Neural progenitor cell (in vitro differentiated cells): ENCODE results near the gene PTCD2. TPM values are rescaled to one million over a fixed set of nuclear protein-coding genes. Genes with fewer than 3 reads are reported as not detected.

Experiments
- DNase-seq: peaks from one replicate; pipeline ENCODE4 v3.0.0-alpha.2; 2016; ENCODE audit warnings: low spot score
- H2AFZ ChIP-seq: fragments of 200-600 bp; sonication (generic); replicated peaks from 2 replicates; pipeline ENCODE4 v1.6.1; 2016; ENCODE audit warnings: antibody characterized with exemption
- H3F3A ChIP-seq: fragments of 200-600 bp; sonication (generic); 2 replicates; pipeline ENCODE4 v1.6.1; 2016; ENCODE audit warnings: antibody characterized with exemption, low read depth
- H3K27ac ChIP-seq: fragments of 200-600 bp; sonication (generic); 2 replicates; pipeline ENCODE4 v1.5.1; 2016; ENCODE audit warnings: mild to moderate bottlenecking
- H3K27me3 ChIP-seq: fragments of 200-600 bp; sonication (generic); 2 replicates; pipeline ENCODE4 v1.6.1; 2016; ENCODE audit warnings: mild to moderate bottlenecking, moderate library complexity
- H3K36me3 ChIP-seq: fragments of 200-600 bp; sonication (generic); 2 replicates; pipeline ENCODE4 v1.5.1; 2016
- H3K4me1 ChIP-seq: fragments of 200-600 bp; sonication (generic); 2 replicates; pipeline ENCODE4 v1.6.1; 2016; ENCODE audit warnings: mixed run types
- H3K4me2 ChIP-seq: fragments of 200-600 bp; sonication (generic); 2 replicates; pipeline ENCODE4 v1.6.1; 2016
- H3K4me3 ChIP-seq: fragments of 200-600 bp; sonication (generic); 2 replicates; pipeline ENCODE4 v1.5.1; 2016
- H3K79me2 ChIP-seq: fragments of 200-600 bp; sonication (generic); 2 replicates; pipeline ENCODE4 v1.6.1; 2016; ENCODE audit warnings: low read depth
- H3K9ac ChIP-seq: fragments of 200-600 bp; sonication (generic); 2 replicates; pipeline ENCODE4 v1.6.1; 2016
- H3K9me3 ChIP-seq: fragments of 200-600 bp; sonication (generic); 2 replicates; pipeline ENCODE4 v1.5.1; 2016; ENCODE audit warnings: low read depth
- H4K20me1 ChIP-seq: fragments of 200-600 bp; sonication (generic); 2 replicates; pipeline ENCODE4 v1.6.1; 2016; ENCODE audit warnings: low read depth
- H3K27ac Mint-ChIP-seq: 3 replicates; pipeline ENCODE4 v1.8.0; 2021; ENCODE audit warnings: mixed read lengths
- H3K27me3 Mint-ChIP-seq: 2 replicates; pipeline ENCODE4 v1.8.0; 2022; ENCODE audit warnings: low read depth, mild to moderate bottlenecking, inconsistent platforms, moderate library complexity, mixed read lengths; ENCODE audit not compliant: insufficient read depth
- H3K36me3 Mint-ChIP-seq: 3 replicates; pipeline ENCODE4 v1.8.0; 2021; ENCODE audit warnings: mixed read lengths
- H3K4me1 Mint-ChIP-seq: 3 replicates; pipeline ENCODE4 v1.8.0; 2021; ENCODE audit warnings: mixed read lengths
- H3K4me3 Mint-ChIP-seq: 3 replicates; pipeline ENCODE4 v1.8.0; 2021; ENCODE audit warnings: mild to moderate bottlenecking, moderate library complexity, mixed read lengths
- H3K9me3 Mint-ChIP-seq: 3 replicates; pipeline ENCODE4 v1.8.0; 2020; ENCODE audit warnings: mixed read lengths
- CTCF ChIP-seq: fragments of 200-600 bp; sonication (generic); IDR thresholded peaks from 2 replicates; pipeline ENCODE4 v1.5.1; 2017; ENCODE audit warnings: antibody characterized with exemption, mild to moderate bottlenecking
- EZH2 ChIP-seq: fragments of 200-600 bp; sonication (generic); IDR thresholded peaks from 2 replicates; pipeline ENCODE4 v1.6.1; 2017; ENCODE audit warnings: antibody characterized with exemption, mild to moderate bottlenecking, moderate library complexity
- EZH2phosphoT487 ChIP-seq: fragments of 200-600 bp; sonication (generic); IDR thresholded peaks from 2 replicates; pipeline ENCODE4 v1.6.1; 2017; ENCODE audit warnings: antibody characterized with exemption
- total RNA-seq: library from RNA; depleted of rRNA; stranded (reverse); fragments of >200 nt; gene quantifications from 2 replicates; pipeline ENCODE4 v1.2.3, GENCODE V29; 2015; ENCODE audit warnings: low replicate concordance

The PTCD2 gene
- total RNA-seq, 1 donor from 2014 or later: 13.7 TPM

GRCh38 chr5:72291601-72292000 is 28.6 kb upstream of the PTCD2 start:
- H3K4me2 ChIP-seq: no peak overlapping the region
- Mint-ChIP-seq H3K27me3 (peaks cover 2% of the 10 kb centered on the region), H3K36me3 (peaks cover 37% of the 10 kb centered on the region), H3K27ac (no peak overlapping the region), H3K9me3 (no peaks in the 10 kb centered on the region), H3K4me3 (no peak overlapping the region), H3K4me1 (no peaks in the 10 kb centered on the region)
- no peaks in the 10 kb centered on the region for H3F3A ChIP-seq
- peaks cover 5% of the 10 kb centered on the region for H3K4me1 ChIP-seq
- H4K20me1 ChIP-seq: no peaks in the 10 kb centered on the region
- TF ChIP-seq EZH2 (no peak), CTCF (no peak), EZH2phosphoT487 (no peak)
- no peak overlapping the region for H3K9ac ChIP-seq
- no peak for DNase-seq
- H3K9me3 ChIP-seq: no peaks in the 10 kb centered on the region
- H3K27me3 ChIP-seq: no peaks in the 10 kb centered on the region
- no peak overlapping the region for H3K4me3 ChIP-seq
- H2AFZ ChIP-seq: no peak overlapping the region
- peaks cover 11% of the 10 kb centered on the region for H3K36me3 ChIP-seq
- no peak overlapping the region for H3K27ac ChIP-seq
- peaks cover 7% of the 10 kb centered on the region for H3K79me2 ChIP-seq

GRCh38 chr5:72292411-72292810 is 27.8 kb upstream of the PTCD2 start:
- no peak for DNase-seq
- Histone ChIP-seq H3K79me2 (peaks cover 9% of the 10 kb centered on the region), H4K20me1 (no peaks in the 10 kb centered on the region), H3K36me3 (peaks cover 11% of the 10 kb centered on the region), H3K4me1 (peaks cover 5% of the 10 kb centered on the region), H3K4me2 (no peak overlapping the region), H3K9ac (no peak overlapping the region), H3K4me3 (no peak overlapping the region), H3K27me3 (no peaks in the 10 kb centered on the region), H3K27ac (peak overlapping the region; percentile 31), H2AFZ (no peak overlapping the region), H3F3A (no peaks in the 10 kb centered on the region), H3K9me3 (no peaks in the 10 kb centered on the region)
- no peaks in the 10 kb centered on the region for H3K4me1 Mint-ChIP-seq
- no peak for TF ChIP-seq EZH2phosphoT487
- TF ChIP-seq EZH2: no peak
- no peak for TF ChIP-seq CTCF
- no peak overlapping the region for H3K27ac Mint-ChIP-seq
- H3K9me3 Mint-ChIP-seq: no peaks in the 10 kb centered on the region
- H3K27me3 Mint-ChIP-seq: peaks cover under 1% of the 10 kb centered on the region
- no peak overlapping the region for H3K4me3 Mint-ChIP-seq
- H3K36me3 Mint-ChIP-seq: peaks cover 37% of the 10 kb centered on the region

GRCh38 chr5:72293495-72294055 is 26.6 kb upstream of the PTCD2 start:
- Histone ChIP-seq H3K36me3 (peaks cover 11% of the 10 kb centered on the region), H3K27me3 (no peaks in the 10 kb centered on the region), H2AFZ (no peak overlapping the region), H3F3A (no peaks in the 10 kb centered on the region), H4K20me1 (no peaks in the 10 kb centered on the region), H3K4me2 (no peak overlapping the region), H3K27ac (no peak overlapping the region), H3K9me3 (no peaks in the 10 kb centered on the region), H3K4me1 (peaks cover 5% of the 10 kb centered on the region), H3K4me3 (no peak overlapping the region), H3K9ac (no peak overlapping the region), H3K79me2 (peaks cover 18% of the 10 kb centered on the region)
- Mint-ChIP-seq H3K4me1 (no peaks in the 10 kb centered on the region), H3K9me3 (no peaks in the 10 kb centered on the region), H3K36me3 (peaks cover 31% of the 10 kb centered on the region), H3K27ac (no peak overlapping the region), H3K27me3 (no peaks in the 10 kb centered on the region), H3K4me3 (no peak overlapping the region)
- TF ChIP-seq EZH2phosphoT487: no peak
- no peak for DNase-seq

GRCh38 chr5:72294473-72294872 is 25.7 kb upstream of the PTCD2 start:
- peaks cover 11% of the 10 kb centered on the region for H3K36me3 ChIP-seq
- H3K27me3 Mint-ChIP-seq: no peaks in the 10 kb centered on the region
- peaks cover 26% of the 10 kb centered on the region for H3K36me3 Mint-ChIP-seq
- H3K79me2 ChIP-seq: peaks cover 27% of the 10 kb centered on the region
- no peaks in the 10 kb centered on the region for H3K27me3 ChIP-seq
- H3K4me3 Mint-ChIP-seq: no peak overlapping the region
- H3F3A ChIP-seq: no peaks in the 10 kb centered on the region
- no peak for DNase-seq
- no peak overlapping the region for H3K27ac ChIP-seq
- no peaks in the 10 kb centered on the region for H3K9me3 ChIP-seq
- TF ChIP-seq CTCF (no peak), EZH2phosphoT487 (no peak), EZH2 (no peak)
- H3K4me3 ChIP-seq: no peak overlapping the region
- peaks cover 5% of the 10 kb centered on the region for H3K4me1 ChIP-seq
- H3K9me3 Mint-ChIP-seq: no peaks in the 10 kb centered on the region
- no peak overlapping the region for H2AFZ ChIP-seq
- no peaks in the 10 kb centered on the region for H3K4me1 Mint-ChIP-seq
- H4K20me1 ChIP-seq: no peaks in the 10 kb centered on the region
- H3K4me2 ChIP-seq: no peak overlapping the region
- no peak overlapping the region for H3K9ac ChIP-seq
- no peak overlapping the region for H3K27ac Mint-ChIP-seq
